Astrocyte (in vitro differentiated cells and primary cell): ENCODE results near the gene LDB3. TPM values are rescaled to one million over a fixed set of nuclear protein-coding genes. Genes with fewer than 3 reads are reported as not detected.

ENCODE experiments used
- DNase-seq: peaks from one replicate; pipeline ENCODE4 v3.0.0-alpha.2; 2010; ENCODE audit warnings: low read depth
- FAIRE-seq: peaks from 2 replicates; lab custom pipeline; 2011; peaks lifted over from hg19 to GRCh38; lab: Jason Lieb, UNC
- H2AFZ ChIP-seq: 2 replicates; pipeline ENCODE4 v1.6.0; 2012; ENCODE audit warnings: low read depth, low read length, inconsistent platforms
- H3K27ac ChIP-seq: 2 replicates; pipeline ENCODE4 v1.5.1; 2011; ENCODE audit warnings: low read depth, low read length, inconsistent platforms
- H3K27me3 ChIP-seq: 2 replicates; pipeline ENCODE4 v1.6.0; 2011; ENCODE audit warnings: low read length, inconsistent platforms; ENCODE audit not compliant: insufficient read depth
- H3K36me3 ChIP-seq: 2 replicates; pipeline ENCODE4 v1.5.1; 2011; ENCODE audit warnings: low read length, inconsistent platforms; ENCODE audit not compliant: insufficient read depth
- H3K4me1 ChIP-seq: 2 replicates; pipeline ENCODE4 v1.5.1; 2011; ENCODE audit warnings: low read length, inconsistent platforms; ENCODE audit not compliant: insufficient read depth
- H3K4me2 ChIP-seq: 2 replicates; pipeline ENCODE4 v1.6.0; 2012; ENCODE audit warnings: low read length, inconsistent platforms
- H3K4me3 ChIP-seq: 2 replicates; pipeline ENCODE4 v1.5.1; 2011; ENCODE audit warnings: low read depth, mild to moderate bottlenecking, low read length, inconsistent platforms; ENCODE audit not compliant: insufficient read depth
- H3K79me2 ChIP-seq: 2 replicates; pipeline ENCODE4 v1.6.0; 2012; ENCODE audit warnings: mild to moderate bottlenecking, low read length, inconsistent platforms; ENCODE audit not compliant: insufficient read depth
- H3K9ac ChIP-seq: 2 replicates; pipeline ENCODE4 v1.6.0; 2012; ENCODE audit warnings: mild to moderate bottlenecking, low read length, inconsistent platforms
- H3K9me3 ChIP-seq: 2 replicates; pipeline ENCODE4 v1.5.1; 2012; ENCODE audit warnings: low read depth, mild to moderate bottlenecking, low read length, inconsistent platforms; ENCODE audit not compliant: insufficient read depth
- H4K20me1 ChIP-seq: 2 replicates; pipeline ENCODE4 v1.6.0; 2012; ENCODE audit warnings: low read length, inconsistent platforms; ENCODE audit not compliant: insufficient read depth
- H3K27ac Mint-ChIP-seq: one replicate; pipeline ENCODE4 v1.8.0; 2021; ENCODE audit warnings: mild to moderate bottlenecking, mixed read lengths; ENCODE audit not compliant: unreplicated experiment
- H3K27me3 Mint-ChIP-seq: one replicate; pipeline ENCODE4 v1.8.0; 2021; ENCODE audit warnings: low read depth, mixed read lengths; ENCODE audit not compliant: unreplicated experiment
- H3K36me3 Mint-ChIP-seq: one replicate; pipeline ENCODE4 v1.8.0; 2021; ENCODE audit warnings: low read depth, mixed read lengths; ENCODE audit not compliant: unreplicated experiment
- H3K4me1 Mint-ChIP-seq: one replicate; pipeline ENCODE4 v1.8.0; 2021; ENCODE audit warnings: low read depth, mixed read lengths; ENCODE audit not compliant: unreplicated experiment
- H3K4me3 Mint-ChIP-seq: one replicate; pipeline ENCODE4 v1.8.0; 2021; ENCODE audit warnings: mild to moderate bottlenecking, moderate library complexity, mixed read lengths; ENCODE audit not compliant: unreplicated experiment
- H3K9me3 Mint-ChIP-seq: one replicate; pipeline ENCODE4 v1.8.0; 2021; ENCODE audit warnings: mild to moderate bottlenecking, mixed read lengths; ENCODE audit not compliant: unreplicated experiment
- CTCF ChIP-seq: IDR thresholded peaks from 2 replicates; pipeline ENCODE4 v1.5.1; 2011; ENCODE audit warnings: low read depth, mild to moderate bottlenecking, inconsistent platforms, low read length, moderate library complexity; ENCODE audit not compliant: insufficient read depth
- EZH2 ChIP-seq: IDR thresholded peaks from 2 replicates; pipeline ENCODE4 v1.6.1; 2012; ENCODE audit warnings: mild to moderate bottlenecking, low read length, inconsistent platforms; ENCODE audit not compliant: insufficient read depth
- total RNA-seq: library from RNA; stranded (reverse); gene quantifications from 2 replicates; pipeline ENCODE4 v1.2.1, GENCODE V29; 2021

The LDB3 gene
- total RNA-seq, 1 donor from 2014 or later, result 3.5 TPM

GRCh38 chr10:86705139-86705538 lies 36.8 kb downstream of the LDB3 start:
- no peaks in the 10 kb centered on the region for H3K4me1 Mint-ChIP-seq
- TF ChIP-seq EZH2 (no peak), CTCF (no peak)
- no peaks in the 10 kb centered on the region for H3K79me2 ChIP-seq
- FAIRE-seq (no peak), DNase-seq (no peak)
- H3K9me3 ChIP-seq, result no peaks in the 10 kb centered on the region
- H3K9me3 Mint-ChIP-seq, result no peaks in the 10 kb centered on the region
- H3K36me3 Mint-ChIP-seq, result peaks cover 7% of the 10 kb centered on the region
- H3K27ac Mint-ChIP-seq, result no peak overlapping the region
- H3K9ac ChIP-seq, result no peak overlapping the region
- no peak overlapping the region for H3K4me3 Mint-ChIP-seq
- peaks cover 9% of the 10 kb centered on the region for H3K27me3 Mint-ChIP-seq
- H3K27ac ChIP-seq, result no peak overlapping the region
- no peaks in the 10 kb centered on the region for H4K20me1 ChIP-seq
- no peaks in the 10 kb centered on the region for H3K27me3 ChIP-seq
- H3K4me1 ChIP-seq, result no peaks in the 10 kb centered on the region
- H2AFZ ChIP-seq, result no peak overlapping the region
- H3K4me2 ChIP-seq, result no peak overlapping the region
- no peaks in the 10 kb centered on the region for H3K36me3 ChIP-seq
- H3K4me3 ChIP-seq, result no peak overlapping the region

GRCh38 chr10:86705905-86706304 lies 37.6 kb downstream of the LDB3 start:
- H3K4me1 ChIP-seq, result peaks cover 2% of the 10 kb centered on the region
- H3K9me3 ChIP-seq, result no peaks in the 10 kb centered on the region
- H3K27me3 ChIP-seq, result no peaks in the 10 kb centered on the region
- H3K4me1 Mint-ChIP-seq, result peaks cover 3% of the 10 kb centered on the region
- H3K36me3 Mint-ChIP-seq, result peaks cover 7% of the 10 kb centered on the region
- H3K9ac ChIP-seq, result no peak overlapping the region
- no peaks in the 10 kb centered on the region for H4K20me1 ChIP-seq
- DNase-seq (no peak), FAIRE-seq (no peak)
- no peaks in the 10 kb centered on the region for H3K79me2 ChIP-seq
- no peak overlapping the region for H3K4me3 Mint-ChIP-seq
- peak overlapping the region; percentile 41 for H3K27ac Mint-ChIP-seq
- no peaks in the 10 kb centered on the region for H3K9me3 Mint-ChIP-seq
- TF ChIP-seq EZH2 (no peak), CTCF (no peak)
- H3K4me2 ChIP-seq, result no peak overlapping the region
- peaks cover 7% of the 10 kb centered on the region for H3K27me3 Mint-ChIP-seq
- H3K36me3 ChIP-seq, result no peaks in the 10 kb centered on the region
- no peak overlapping the region for H2AFZ ChIP-seq
- no peak overlapping the region for H3K4me3 ChIP-seq
- no peak overlapping the region for H3K27ac ChIP-seq

- H3K27me3 Mint-ChIP-seq, result peaks cover 5% of the 10 kb centered on the region
- Histone ChIP-seq H3K27me3 (no peaks in the 10 kb centered on the region), H3K9ac (no peak overlapping the region), H3K79me2 (no peaks in the 10 kb centered on the region), H3K4me3 (no peak overlapping the region), H3K9me3 (no peaks in the 10 kb centered on the region), H3K4me1 (peaks cover 4% of the 10 kb centered on the region), H3K27ac (no peak overlapping the region), H2AFZ (no peak overlapping the region), H3K4me2 (no peak overlapping the region), H3K36me3 (no peaks in the 10 kb centered on the region), H4K20me1 (no peaks in the 10 kb centered on the region)
- H3K36me3 Mint-ChIP-seq, result peaks cover 6% of the 10 kb centered on the region
- H3K4me3 Mint-ChIP-seq, result no peak overlapping the region
- H3K27ac Mint-ChIP-seq, result no peak overlapping the region
- peaks cover 3% of the 10 kb centered on the region for H3K4me1 Mint-ChIP-seq
- TF ChIP-seq EZH2 (no peak), CTCF (no peak)
- H3K9me3 Mint-ChIP-seq, result no peaks in the 10 kb centered on the region
- DNase-seq (no peak), FAIRE-seq (no peak)
Measured at GRCh38 chr10:86706401-86706841, 38.1 kb downstream of the LDB3 start.
